DMS79 (cell line): Measurements from ENCODE around the gene RFX6.
"Not testable (repeated sequence)": the region's sequence is repeated elsewhere in the genome, so short reads cannot be mapped to it uniquely, and the experiment has no call there.

Experiments used
- DNase-seq: peaks from one replicate; lab custom pipeline; 2025; lab: John Stamatoyannopoulos, UW

RFX6 gene

GRCh38 chr6:116876635-116877611 is at the start of gene RFX6:
Gene RFX6 (plus strand): TSS chr6:116877242. CDS start chr6:116877276, 34 bp downstream.
- no peak for DNase-seq

GRCh38 chr6:116827561-116828240 is 49.3 kb upstream of the RFX6 start:
- DNase-seq: no peak

- no peak for DNase-seq
These were observed 48.1 kb upstream of the RFX6 start, which contains the start of gene GPRC6A for GRCh38 chr6:116828983-116829382. Gene GPRC6A (minus strand): TSS chr6:116829083. CDS start chr6:116829013, 70 bp downstream.

GRCh38 chr6:116834526-116834925 is 42.5 kb upstream of the RFX6 start:
- not testable (repeated sequence) for DNase-seq

GRCh38 chr6:116836606-116837342 is 40.3 kb upstream of the RFX6 start:
- DNase-seq: no peak

- DNase-seq: no peak
These were observed 37.0 kb upstream of the RFX6 start for GRCh38 chr6:116840091-116840490.

- DNase-seq: no peak
These were observed 34.6 kb upstream of the RFX6 start for GRCh38 chr6:116842459-116842858.

- DNase-seq: no peak
These were observed 29.8 kb upstream of the RFX6 start for GRCh38 chr6:116847227-116847626.

GRCh38 chr6:116858060-116858459 is 19.0 kb upstream of the RFX6 start:
- DNase-seq: no peak

- no peak for DNase-seq
These were observed 17.8 kb upstream of the RFX6 start for GRCh38 chr6:116859264-116859663.

- DNase-seq: no peak
These were observed 10.7 kb upstream of the RFX6 start for GRCh38 chr6:116866281-116866871.

- DNase-seq: no peak
These were observed 4.3 kb upstream of the RFX6 start for GRCh38 chr6:116872771-116873170.

GRCh38 chr6:116876107-116876506 is 935 bp upstream of the RFX6 start:
- no peak for DNase-seq

- no peak for DNase-seq
These were observed 701 bp downstream of the RFX6 start for GRCh38 chr6:116877743-116878142.

- no peak for DNase-seq
These were observed 4.2 kb downstream of the RFX6 start for GRCh38 chr6:116881236-116881635.

- DNase-seq: no peak
These were observed 6.0 kb downstream of the RFX6 start for GRCh38 chr6:116883005-116883404.

GRCh38 chr6:116884530-116884929 is 7.5 kb downstream of the RFX6 start:
- no peak for DNase-seq

- no peak for DNase-seq
These were observed 10.1 kb downstream of the RFX6 start for GRCh38 chr6:116887168-116887567.

GRCh38 chr6:116887894-116888293 is 10.9 kb downstream of the RFX6 start:
- no peak for DNase-seq

GRCh38 chr6:116888732-116889360 is 11.8 kb downstream of the RFX6 start:
- no peak for DNase-seq

GRCh38 chr6:116894669-116895068 is 17.6 kb downstream of the RFX6 start:
- DNase-seq: no peak
